ENCODE results near the gene KIAA1328.
"Not testable (repeated sequence)": the region's sequence is repeated elsewhere in the genome, so short reads cannot be mapped to it uniquely, and the experiment has no call there.

The KIAA1328 gene

GRCh38 chr18:36813101-36813775 is 15.7 kb upstream of the KIAA1328 start:
- Mint-ChIP-seq H3K27ac (peak overlapping the region; percentile 49), H3K4me1 (peaks cover 2% of the 10 kb centered on the region), H3K4me3 (no peak overlapping the region), H3K36me3 (peaks cover 13% of the 10 kb centered on the region), H3K9me3 (no peaks in the 10 kb centered on the region), H3K27me3 (no peaks in the 10 kb centered on the region)
- ATAC-seq (ENCODE audit: low read depth) (no peak), DNase-seq (ENCODE audit: low spot score in 2 of 2) (no peak)

- H3K36me3 Mint-ChIP-seq: peaks cover 16% of the 10 kb centered on the region
- no peak overlapping the region for H3K27ac Mint-ChIP-seq
- H3K4me3 Mint-ChIP-seq: no peak overlapping the region
- ATAC-seq (ENCODE audit: low read depth): no peak
- H3K4me1 Mint-ChIP-seq: peaks cover 2% of the 10 kb centered on the region
- H3K9me3 Mint-ChIP-seq: no peaks in the 10 kb centered on the region
- H3K27me3 Mint-ChIP-seq: no peaks in the 10 kb centered on the region
- no peak for DNase-seq (ENCODE audit: low spot score in 2 of 2)
These were observed 15.1 kb upstream of the KIAA1328 start for GRCh38 chr18:36813824-36814223.

- Mint-ChIP-seq H3K36me3 (peaks cover 16% of the 10 kb centered on the region), H3K4me1 (no peaks in the 10 kb centered on the region)
- DNase-seq (ENCODE audit: low spot score in 2 of 2): no peak
These were observed 13.9 kb upstream of the KIAA1328 start for GRCh38 chr18:36814994-36815393.

GRCh38 chr18:36816096-36816495 is 12.8 kb upstream of the KIAA1328 start:
- H3K27me3 Mint-ChIP-seq; H3K27ac Mint-ChIP-seq; DNase-seq (ENCODE audit: low spot score in 2 of 2); H3K4me1 Mint-ChIP-seq; H3K9me3 Mint-ChIP-seq; ATAC-seq (ENCODE audit: low read depth); H3K4me3 Mint-ChIP-seq: not testable (repeated sequence)
- peaks cover 16% of the 10 kb centered on the region for H3K36me3 Mint-ChIP-seq

More at GRCh38 chr18:36814994-36815393, 13.9 kb upstream of the KIAA1328 start:
- H3K9me3 Mint-ChIP-seq: no peaks in the 10 kb centered on the region
- no peak for ATAC-seq (ENCODE audit: low read depth)
- H3K27ac Mint-ChIP-seq: no peak overlapping the region
- no peaks in the 10 kb centered on the region for H3K27me3 Mint-ChIP-seq
- H3K4me3 Mint-ChIP-seq: no peak overlapping the region

GRCh38 chr18:36817039-36817438 is 11.9 kb upstream of the KIAA1328 start:
- peaks cover 19% of the 10 kb centered on the region for H3K36me3 Mint-ChIP-seq
- no peak overlapping the region for H3K4me3 Mint-ChIP-seq
- ATAC-seq (ENCODE audit: low read depth): no peak
- no peak overlapping the region for H3K27ac Mint-ChIP-seq
- H3K4me1 Mint-ChIP-seq: no peaks in the 10 kb centered on the region
- DNase-seq (ENCODE audit: low spot score in 2 of 2): no peak
- H3K9me3 Mint-ChIP-seq: no peaks in the 10 kb centered on the region
- no peaks in the 10 kb centered on the region for H3K27me3 Mint-ChIP-seq

- DNase-seq (ENCODE audit: low spot score in 2 of 2) (no peak), ATAC-seq (ENCODE audit: low read depth) (no peak)
- H3K27ac Mint-ChIP-seq: no peak overlapping the region
- no peaks in the 10 kb centered on the region for H3K9me3 Mint-ChIP-seq
- no peaks in the 10 kb centered on the region for H3K4me1 Mint-ChIP-seq
- H3K36me3 Mint-ChIP-seq: peaks cover 15% of the 10 kb centered on the region
- H3K4me3 Mint-ChIP-seq: no peak overlapping the region
- no peaks in the 10 kb centered on the region for H3K27me3 Mint-ChIP-seq
These were observed 10.3 kb upstream of the KIAA1328 start for GRCh38 chr18:36818652-36819051.

- peaks cover 15% of the 10 kb centered on the region for H3K36me3 Mint-ChIP-seq
- no peak overlapping the region for H3K27ac Mint-ChIP-seq
- no peaks in the 10 kb centered on the region for H3K27me3 Mint-ChIP-seq
- ATAC-seq (ENCODE audit: low read depth): no peak
- no peak overlapping the region for H3K4me3 Mint-ChIP-seq
- no peak for DNase-seq (ENCODE audit: low spot score in 2 of 2)
- no peaks in the 10 kb centered on the region for H3K9me3 Mint-ChIP-seq
- no peaks in the 10 kb centered on the region for H3K4me1 Mint-ChIP-seq
These were observed 9.3 kb upstream of the KIAA1328 start for GRCh38 chr18:36819621-36820020.

- DNase-seq (ENCODE audit: low spot score in 2 of 2) (no peak), ATAC-seq (ENCODE audit: low read depth) (no peak)
- Mint-ChIP-seq H3K9me3 (no peaks in the 10 kb centered on the region), H3K27ac (no peak overlapping the region), H3K4me1 (no peaks in the 10 kb centered on the region), H3K36me3 (peaks cover 11% of the 10 kb centered on the region), H3K4me3 (no peak overlapping the region), H3K27me3 (no peaks in the 10 kb centered on the region)
These were observed 7.2 kb upstream of the KIAA1328 start for GRCh38 chr18:36821681-36822080.

- peaks cover 22% of the 10 kb centered on the region for H3K4me1 Mint-ChIP-seq
- no peak overlapping the region for H3K4me3 Mint-ChIP-seq
- no peak for ATAC-seq (ENCODE audit: low read depth)
- H3K27me3 Mint-ChIP-seq: no peaks in the 10 kb centered on the region
- H3K36me3 Mint-ChIP-seq: peaks cover 3% of the 10 kb centered on the region
- DNase-seq (ENCODE audit: low spot score in 2 of 2): no peak
- no peaks in the 10 kb centered on the region for H3K9me3 Mint-ChIP-seq
- no peak overlapping the region for H3K27ac Mint-ChIP-seq
These were observed 3.4 kb upstream of the KIAA1328 start for GRCh38 chr18:36825526-36825925.

GRCh38 chr18:36826556-36826955 is 2.4 kb upstream of the KIAA1328 start:
- no peaks in the 10 kb centered on the region for H3K27me3 Mint-ChIP-seq
- ATAC-seq (ENCODE audit: low read depth) (no peak), DNase-seq (ENCODE audit: low spot score in 2 of 2) (no peak)
- no peak overlapping the region for H3K4me3 Mint-ChIP-seq
- no peaks in the 10 kb centered on the region for H3K9me3 Mint-ChIP-seq
- H3K27ac Mint-ChIP-seq: no peak overlapping the region
- H3K36me3 Mint-ChIP-seq: peaks cover 2% of the 10 kb centered on the region
- peaks cover 22% of the 10 kb centered on the region for H3K4me1 Mint-ChIP-seq

GRCh38 chr18:36828157-36828629 is 734 bp upstream of the KIAA1328 start:
- peak overlapping the region; percentile 81 for H3K27ac Mint-ChIP-seq
- H3K4me1 Mint-ChIP-seq: peaks cover 26% of the 10 kb centered on the region
- H3K36me3 Mint-ChIP-seq: no peaks in the 10 kb centered on the region
- no peaks in the 10 kb centered on the region for H3K27me3 Mint-ChIP-seq
- no peak for ATAC-seq (ENCODE audit: low read depth)
- H3K4me3 Mint-ChIP-seq: peak overlapping the region; percentile 94
- no peaks in the 10 kb centered on the region for H3K9me3 Mint-ChIP-seq
- peak in 1 of 2 donors; percentile 24 for DNase-seq (ENCODE audit: low spot score in 2 of 2)

- H3K27me3 Mint-ChIP-seq: no peaks in the 10 kb centered on the region
- ATAC-seq (ENCODE audit: low read depth) (no peak), DNase-seq (ENCODE audit: low spot score in 2 of 2) (no peak)
- peak overlapping the region; percentile 81 for H3K27ac Mint-ChIP-seq
- no peaks in the 10 kb centered on the region for H3K9me3 Mint-ChIP-seq
- H3K4me3 Mint-ChIP-seq: peak overlapping the region; percentile 94
- no peaks in the 10 kb centered on the region for H3K36me3 Mint-ChIP-seq
- peaks cover 26% of the 10 kb centered on the region for H3K4me1 Mint-ChIP-seq
These were observed 633 bp downstream of the KIAA1328 start for GRCh38 chr18:36829362-36830157.

- Mint-ChIP-seq H3K9me3 (no peaks in the 10 kb centered on the region), H3K27me3 (no peaks in the 10 kb centered on the region), H3K27ac (peak overlapping the region; percentile 81), H3K4me1 (peaks cover 26% of the 10 kb centered on the region), H3K4me3 (peak overlapping the region; percentile 94), H3K36me3 (no peaks in the 10 kb centered on the region)
- DNase-seq (ENCODE audit: low spot score in 2 of 2) (no peak), ATAC-seq (ENCODE audit: low read depth) (no peak)
These were observed 1.2 kb downstream of the KIAA1328 start for GRCh38 chr18:36830158-36830495.

GRCh38 chr18:36831139-36831538 is 2.2 kb downstream of the KIAA1328 start:
- H3K4me3 Mint-ChIP-seq: no peak overlapping the region
- DNase-seq (ENCODE audit: low spot score in 2 of 2): no peak
- ATAC-seq (ENCODE audit: low read depth): no peak

More at GRCh38 chr18:36831139-36831538, 2.2 kb downstream of the KIAA1328 start:
- H3K4me1 Mint-ChIP-seq: peaks cover 26% of the 10 kb centered on the region
- no peaks in the 10 kb centered on the region for H3K9me3 Mint-ChIP-seq
- no peaks in the 10 kb centered on the region for H3K27me3 Mint-ChIP-seq
- peak overlapping the region; percentile 81 for H3K27ac Mint-ChIP-seq
- no peaks in the 10 kb centered on the region for H3K36me3 Mint-ChIP-seq
